Measurements from ENCODE around the gene FMNL3.
"Not testable (repeated sequence)": the region's sequence is repeated elsewhere in the genome, so short reads cannot be mapped to it uniquely, and the experiment has no call there.

Gene FMNL3, protein sequence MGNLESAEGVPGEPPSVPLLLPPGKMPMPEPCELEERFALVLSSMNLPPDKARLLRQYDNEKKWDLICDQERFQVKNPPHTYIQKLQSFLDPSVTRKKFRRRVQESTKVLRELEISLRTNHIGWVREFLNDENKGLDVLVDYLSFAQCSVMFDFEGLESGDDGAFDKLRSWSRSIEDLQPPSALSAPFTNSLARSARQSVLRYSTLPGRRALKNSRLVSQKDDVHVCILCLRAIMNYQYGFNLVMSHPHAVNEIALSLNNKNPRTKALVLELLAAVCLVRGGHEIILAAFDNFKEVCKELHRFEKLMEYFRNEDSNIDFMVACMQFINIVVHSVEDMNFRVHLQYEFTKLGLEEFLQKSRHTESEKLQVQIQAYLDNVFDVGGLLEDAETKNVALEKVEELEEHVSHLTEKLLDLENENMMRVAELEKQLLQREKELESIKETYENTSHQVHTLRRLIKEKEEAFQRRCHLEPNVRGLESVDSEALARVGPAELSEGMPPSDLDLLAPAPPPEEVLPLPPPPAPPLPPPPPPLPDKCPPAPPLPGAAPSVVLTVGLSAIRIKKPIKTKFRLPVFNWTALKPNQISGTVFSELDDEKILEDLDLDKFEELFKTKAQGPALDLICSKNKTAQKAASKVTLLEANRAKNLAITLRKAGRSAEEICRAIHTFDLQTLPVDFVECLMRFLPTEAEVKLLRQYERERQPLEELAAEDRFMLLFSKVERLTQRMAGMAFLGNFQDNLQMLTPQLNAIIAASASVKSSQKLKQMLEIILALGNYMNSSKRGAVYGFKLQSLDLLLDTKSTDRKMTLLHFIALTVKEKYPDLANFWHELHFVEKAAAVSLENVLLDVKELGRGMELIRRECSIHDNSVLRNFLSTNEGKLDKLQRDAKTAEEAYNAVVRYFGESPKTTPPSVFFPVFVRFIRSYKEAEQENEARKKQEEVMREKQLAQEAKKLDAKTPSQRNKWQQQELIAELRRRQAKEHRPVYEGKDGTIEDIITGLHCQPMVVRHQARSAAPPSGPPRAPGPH

DNA sequence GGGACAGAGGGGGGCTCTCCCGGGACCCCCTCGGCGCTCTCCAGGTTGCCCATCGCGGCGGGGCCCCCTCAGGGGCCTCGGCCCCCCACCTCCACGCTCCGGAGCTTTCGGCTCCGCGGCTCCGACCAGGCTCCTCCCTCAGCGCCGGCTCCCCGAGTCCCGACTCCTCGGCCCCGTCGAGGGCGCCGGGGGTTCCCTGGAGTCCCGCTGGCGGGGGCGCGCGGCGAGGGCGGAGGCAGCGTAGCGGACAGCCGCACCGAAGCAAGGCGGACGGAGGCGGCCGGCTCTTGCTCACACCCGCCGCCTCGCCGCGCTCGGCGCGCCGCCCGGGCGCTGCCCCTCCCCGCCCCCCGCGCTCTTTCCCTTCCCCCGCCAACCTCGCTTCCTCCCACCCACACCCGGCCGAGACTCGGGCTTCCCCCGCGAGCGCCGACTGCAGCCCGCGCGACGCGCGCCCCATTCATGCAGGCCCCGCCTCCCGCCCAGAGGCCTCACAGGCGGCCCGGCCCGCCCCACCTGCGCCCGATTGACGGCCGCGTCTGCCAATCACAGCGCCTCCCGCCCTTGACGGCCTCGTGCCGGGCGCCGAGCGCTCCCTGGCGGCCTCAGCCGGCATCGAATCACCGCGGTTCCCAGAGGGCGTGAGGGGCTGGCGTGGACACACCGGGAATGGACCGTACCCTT lies at the start of gene FMNL3:
FMNL3 (minus strand) TSS at position 278 of the 684 bp plus-strand sequence; CDS start at position 53, 225 bp downstream.
- DNase-seq, result peak; percentile 100

GRCh38 chr12:49750996-49751393 lies 43.8 kb upstream of the FMNL3 start:
- no peak for DNase-seq

DNA sequence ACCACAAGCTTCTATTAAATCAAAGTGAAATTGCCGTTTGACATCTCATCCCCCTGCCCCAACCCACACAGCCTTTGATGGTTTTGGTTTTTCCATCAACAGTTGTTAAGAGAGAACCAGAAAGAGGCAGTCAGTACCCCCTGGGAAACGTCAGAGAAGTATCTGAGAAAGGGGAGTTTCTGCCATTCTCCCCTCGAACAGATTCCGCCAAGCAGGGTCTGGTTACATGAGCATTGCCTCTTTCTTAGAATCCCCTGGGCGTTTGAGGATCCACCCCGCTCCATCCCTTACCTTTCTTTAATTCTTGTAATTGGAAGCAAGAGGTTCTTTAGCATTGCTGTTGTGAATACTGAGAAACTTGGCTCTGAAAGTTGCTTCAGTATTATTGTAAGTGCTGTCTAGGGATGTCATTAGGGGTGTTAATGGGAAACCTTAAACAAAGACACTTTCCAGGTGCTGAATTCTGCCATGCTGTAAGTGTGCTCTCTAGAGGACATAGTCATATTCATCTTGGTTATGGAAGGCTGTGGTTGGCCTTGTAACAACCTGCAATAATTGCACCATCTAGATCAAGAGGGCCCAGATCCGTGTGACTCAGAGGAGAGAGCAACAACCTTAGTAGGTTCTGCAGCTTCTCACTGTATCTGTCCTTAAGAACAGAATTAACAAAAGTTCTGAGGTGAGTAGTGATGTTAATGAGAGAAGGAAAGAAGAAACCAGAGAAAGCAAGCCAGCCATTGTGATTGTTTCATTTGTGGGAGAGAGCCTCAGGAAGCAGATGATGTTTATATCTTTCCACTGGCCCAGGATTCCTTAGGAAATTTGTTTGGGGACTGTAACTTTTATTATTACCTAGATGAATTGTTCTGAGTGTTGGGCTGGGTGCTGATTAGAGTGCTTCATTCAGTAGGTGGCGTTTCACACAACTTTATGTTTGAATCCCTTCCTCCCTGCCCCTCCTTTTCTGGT lies 43.1 kb upstream of the FMNL3 start:
- peak; percentile 43 for DNase-seq

DNA sequence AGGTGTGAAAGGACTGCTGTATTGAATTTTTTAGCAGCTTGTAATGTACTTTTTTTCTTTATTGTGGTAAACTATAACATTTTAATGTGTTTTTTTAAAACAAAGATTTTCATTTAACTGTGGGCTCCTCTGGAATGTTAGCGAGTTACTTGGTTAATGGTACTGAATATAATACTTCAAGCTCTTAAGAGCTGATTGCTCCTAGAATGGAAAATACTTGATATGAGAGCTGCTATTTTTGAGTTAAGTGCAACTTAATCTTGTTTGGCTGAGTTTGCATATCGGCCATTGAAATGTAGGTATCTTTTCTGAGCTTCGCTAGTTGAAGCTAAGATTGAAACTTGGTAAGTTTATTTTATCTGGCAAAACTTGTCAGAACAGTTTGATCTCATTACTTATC lies 41.6 kb upstream of the FMNL3 start:
- DNase-seq, result no peak

DNA sequence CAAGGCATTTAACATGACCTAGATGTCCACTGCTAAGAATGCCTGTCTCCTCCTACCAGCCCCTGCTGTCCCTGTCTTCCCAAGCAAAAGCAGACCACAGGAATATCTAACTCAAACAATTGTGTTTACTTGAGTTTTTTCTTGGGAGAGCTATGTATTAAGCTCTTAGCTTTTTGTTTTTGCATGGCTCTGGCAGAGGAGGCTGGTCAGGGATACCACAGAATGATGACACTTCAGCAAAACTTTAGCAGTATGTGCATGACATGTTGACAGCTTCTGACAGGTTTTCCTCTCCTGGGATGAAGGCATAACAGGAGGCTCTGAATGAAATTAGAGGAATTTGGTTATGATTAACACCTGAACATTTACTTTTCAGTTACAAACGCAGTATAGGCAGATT lies 41.1 kb upstream of the FMNL3 start:
- DNase-seq, result no peak

DNA sequence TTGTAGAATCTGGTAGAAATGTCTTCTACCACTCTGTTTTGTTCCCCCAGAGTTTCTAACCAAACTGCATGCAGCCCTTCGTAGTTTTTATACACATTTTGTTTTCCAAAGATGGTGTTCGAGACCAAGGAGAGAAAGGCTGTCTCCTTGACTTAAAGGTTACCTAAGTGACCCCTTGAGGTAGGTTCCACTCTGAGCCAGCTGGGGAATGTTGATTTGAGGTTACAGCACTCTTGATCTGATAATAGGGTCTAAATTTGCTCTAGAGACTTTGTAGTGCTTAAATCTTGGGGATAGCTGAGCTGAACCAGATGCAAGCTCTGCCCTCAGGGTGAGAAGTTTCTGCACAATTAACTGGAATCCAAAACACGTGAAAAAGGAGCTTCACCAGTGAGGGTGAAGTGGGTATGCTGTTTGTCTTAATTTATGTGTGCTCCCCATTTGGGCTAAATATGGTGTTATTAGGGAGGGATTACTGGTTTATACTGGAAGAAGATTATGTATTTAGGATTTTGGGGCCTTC lies 37.2 kb upstream of the FMNL3 start:
- DNase-seq, result no peak

GRCh38 chr12:49741882-49742620 lies 34.8 kb upstream of the FMNL3 start:
- peak; percentile 82 for DNase-seq

GRCh38 chr12:49740930-49741881 lies 34.0 kb upstream of the FMNL3 start, which contains the start of gene TMBIM6:
TMBIM6 (plus strand) TSS chr12:49741557; CDS start chr12:49752494, 10,937 bp downstream.
- peak; percentile 96 for DNase-seq

DNA sequence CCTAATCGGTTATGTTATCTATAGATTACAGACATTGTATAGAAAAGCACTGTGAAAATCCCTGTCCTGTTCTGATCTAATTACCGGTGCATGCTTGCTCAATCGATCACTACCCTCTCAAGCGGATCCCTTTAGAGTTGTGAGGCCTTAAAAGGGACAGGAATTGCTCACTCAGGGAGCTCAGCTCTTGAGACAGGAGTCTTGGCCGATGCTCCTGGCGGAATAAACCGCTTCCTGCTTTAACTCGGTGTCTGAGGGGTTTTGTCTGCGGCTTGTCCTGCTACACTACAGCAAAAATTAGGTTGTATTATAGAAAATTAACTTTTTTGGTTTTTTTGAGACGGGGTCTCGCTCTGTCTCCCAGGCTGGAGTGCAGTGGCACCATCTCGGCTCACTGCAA lies 33.1 kb upstream of the FMNL3 start:
- not testable (repeated sequence) for DNase-seq

DNA sequence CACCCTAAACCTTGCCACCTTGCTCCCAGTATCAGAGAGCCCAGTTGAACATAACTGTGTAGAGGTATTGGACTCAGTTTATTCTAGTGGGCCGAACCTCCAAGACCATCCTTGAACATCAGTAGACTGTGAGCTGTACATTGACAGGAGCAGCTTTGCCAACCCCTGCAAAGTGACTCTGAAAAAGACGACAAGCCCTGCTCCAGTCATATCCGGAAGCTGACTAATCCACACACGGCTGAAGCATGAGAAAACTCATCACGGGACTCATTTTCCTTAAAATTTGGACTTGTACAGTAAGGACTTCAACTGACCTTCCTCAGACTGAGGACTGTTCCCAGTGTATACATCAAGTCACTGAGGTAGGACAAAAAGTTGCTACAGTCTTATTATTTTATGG lies 31.5 kb upstream of the FMNL3 start:
- not testable (repeated sequence) for DNase-seq

DNA sequence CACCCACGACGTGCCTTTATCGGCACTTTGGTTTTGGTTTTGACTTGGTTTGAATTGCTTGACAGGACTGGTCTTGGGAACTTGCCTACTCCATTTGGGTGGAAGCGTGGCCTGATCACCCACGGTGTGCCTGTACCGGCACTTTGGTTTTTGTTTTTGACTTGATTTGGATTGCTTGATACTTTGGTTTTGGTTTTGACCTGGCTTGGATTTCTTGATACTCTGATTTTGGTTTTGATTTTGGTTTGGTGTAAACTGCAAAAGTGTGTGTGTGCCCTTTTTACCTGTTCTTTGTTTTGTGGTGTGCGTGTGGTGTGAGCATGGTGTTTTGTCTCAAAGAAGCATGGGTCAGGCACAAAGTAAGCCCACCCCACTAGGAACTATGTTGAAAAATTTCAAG lies 27.7 kb upstream of the FMNL3 start:
- not testable (repeated sequence) for DNase-seq

DNA sequence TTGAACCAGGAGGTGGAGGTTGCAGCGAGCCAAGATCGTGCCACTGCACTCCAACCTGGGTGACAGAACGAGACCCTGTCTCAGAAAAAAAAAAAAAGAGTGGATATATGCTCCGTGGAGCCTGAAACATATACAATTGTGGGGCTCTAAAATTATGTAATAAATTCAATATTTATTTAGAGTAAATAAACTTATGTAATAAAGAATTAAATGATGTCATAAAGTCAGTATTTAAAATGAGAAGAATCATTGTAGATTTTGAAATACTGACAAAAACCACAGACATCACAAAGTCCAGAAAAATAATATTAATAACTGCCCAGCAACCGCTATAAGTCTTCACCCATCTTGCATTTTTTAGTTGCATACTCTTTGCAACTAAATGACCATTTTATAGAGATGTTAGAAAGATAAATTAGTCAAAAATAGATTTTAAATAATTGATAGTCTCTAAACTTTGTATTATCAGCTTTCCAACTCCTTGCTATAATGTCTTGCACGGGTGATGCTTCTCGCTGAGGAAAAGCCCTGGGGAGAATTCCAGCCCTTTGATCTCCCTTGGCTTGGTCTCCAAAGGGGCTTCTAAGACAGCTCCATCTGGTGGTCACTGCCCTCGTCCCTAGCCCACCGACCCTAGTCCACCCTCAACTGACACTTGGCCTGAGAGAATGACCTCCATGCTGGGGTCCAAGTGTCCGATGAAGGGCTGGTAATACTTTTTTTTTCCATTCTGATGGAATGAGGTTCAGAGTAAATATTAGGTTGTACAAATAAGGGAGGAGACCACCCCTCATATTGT lies 26.2 kb upstream of the FMNL3 start:
- no peak for DNase-seq

DNA sequence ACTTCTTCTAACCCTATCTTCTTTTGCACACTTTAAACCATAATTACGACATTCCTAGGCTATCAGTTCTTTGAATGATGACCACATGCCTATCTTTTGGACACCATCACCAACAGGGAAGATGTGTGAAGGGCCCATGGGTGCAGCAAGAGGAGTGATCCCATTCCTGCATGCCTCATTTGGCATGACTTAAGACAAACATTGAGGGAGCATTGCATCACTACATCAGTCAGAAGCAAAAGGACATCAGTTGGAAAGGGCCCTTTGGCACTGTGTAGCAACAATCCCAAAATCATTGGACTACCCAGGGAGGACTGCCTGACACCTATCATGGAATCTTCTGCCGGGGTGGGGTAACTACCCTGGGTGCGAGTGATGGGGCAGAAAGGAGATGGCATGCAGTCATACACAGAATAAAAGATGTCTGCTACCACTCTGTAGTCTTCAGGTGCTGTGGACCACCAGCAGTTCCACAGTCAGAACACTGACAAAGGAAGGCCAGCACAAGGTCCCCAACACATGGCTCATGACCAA lies 23.4 kb upstream of the FMNL3 start:
- DNase-seq, result no peak

GRCh38 chr12:49730050-49730449 lies 22.8 kb upstream of the FMNL3 start:
- DNase-seq, result no peak

DNA sequence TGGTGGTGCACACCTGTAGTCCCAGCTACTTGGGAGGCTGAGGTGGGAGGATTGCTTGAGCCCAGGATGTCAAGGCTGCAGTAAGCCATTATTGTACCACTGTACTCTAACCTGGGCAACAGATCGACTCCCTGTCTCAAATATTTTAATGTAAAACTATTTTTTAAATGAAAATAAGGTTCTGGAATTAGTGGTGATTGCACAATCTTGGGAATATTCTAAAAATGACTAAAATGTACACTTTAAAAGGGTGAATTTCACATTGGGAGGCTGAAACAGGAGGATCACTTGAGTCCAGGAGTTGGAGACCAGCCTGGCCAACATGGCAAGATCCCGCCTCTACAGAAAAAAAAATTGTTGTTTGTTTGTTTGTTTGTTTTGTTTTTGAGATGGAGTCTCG lies 21.2 kb upstream of the FMNL3 start:
- DNase-seq, result no peak

GRCh38 chr12:49721355-49721754 lies 14.2 kb upstream of the FMNL3 start:
- DNase-seq, result not testable (repeated sequence)

DNA sequence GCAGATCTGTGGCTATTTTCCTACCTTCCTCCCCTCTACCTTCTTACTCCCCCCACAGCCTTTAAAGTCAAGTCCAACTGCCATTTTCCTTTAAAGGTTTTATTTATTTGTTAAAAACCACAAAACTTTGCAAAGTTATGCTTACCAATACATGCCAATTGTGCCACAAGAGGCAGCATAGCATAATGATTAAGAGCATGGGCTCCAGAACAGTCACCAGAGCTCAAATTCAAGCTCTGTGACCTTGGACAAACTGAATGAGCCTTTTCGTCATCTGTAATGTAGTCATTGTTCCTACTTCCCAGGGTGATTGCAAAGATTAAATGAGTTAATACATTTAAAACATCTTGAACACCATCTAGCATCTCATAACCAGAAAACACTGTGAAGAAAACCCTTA lies 13.0 kb upstream of the FMNL3 start:
- DNase-seq, result no peak

DNA sequence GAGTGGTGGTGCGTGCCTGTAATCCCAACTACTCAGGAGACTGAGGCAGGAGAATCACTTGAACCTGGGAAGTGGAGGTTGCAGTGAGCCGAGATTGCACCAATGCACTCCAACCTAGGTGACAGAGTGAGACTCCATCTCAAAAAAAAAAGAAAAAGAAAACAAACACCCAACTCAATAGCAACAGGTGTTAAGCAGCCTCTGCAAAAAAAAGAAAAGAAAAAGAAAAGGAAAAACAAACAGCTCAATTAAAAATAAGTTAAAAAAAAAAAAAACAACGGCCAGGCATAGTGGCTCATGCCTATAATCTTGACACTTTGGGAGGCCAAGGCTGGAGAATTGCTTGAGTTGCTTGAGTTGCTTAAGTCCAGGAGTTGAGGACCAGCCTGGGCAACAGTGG lies 10.6 kb upstream of the FMNL3 start:
- not testable (repeated sequence) for DNase-seq
